HCEC 1CT (cell line): ENCODE results near the gene RIC1.
"Not testable (repeated sequence)": the region's sequence is repeated elsewhere in the genome, so short reads cannot be mapped to it uniquely, and the experiment has no call there.

Source experiments
- DNase-seq: peaks from one replicate; pipeline ENCODE4 v3.0.0-alpha.2; 2017

RIC1 gene

DNA sequence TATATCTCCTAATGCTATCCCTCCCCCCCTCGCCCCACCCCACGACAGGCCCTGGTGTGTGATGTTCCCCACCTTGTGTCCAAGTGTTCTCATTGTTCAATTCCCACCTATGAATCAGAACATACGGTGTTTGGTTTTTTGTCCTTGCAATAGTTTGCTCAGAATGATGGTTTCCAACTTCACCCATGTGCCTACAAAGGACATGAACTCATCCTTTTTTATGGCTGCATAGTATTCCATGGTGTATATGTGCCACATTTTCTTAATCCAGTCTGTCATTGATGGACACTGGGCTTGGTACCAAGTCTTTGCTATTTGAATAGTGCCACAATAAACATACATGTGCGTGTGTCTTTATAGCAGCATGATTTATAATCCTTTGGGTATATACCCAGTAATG lies 93.8 kb downstream of the RIC1 start:
- not testable (repeated sequence) for DNase-seq

DNA sequence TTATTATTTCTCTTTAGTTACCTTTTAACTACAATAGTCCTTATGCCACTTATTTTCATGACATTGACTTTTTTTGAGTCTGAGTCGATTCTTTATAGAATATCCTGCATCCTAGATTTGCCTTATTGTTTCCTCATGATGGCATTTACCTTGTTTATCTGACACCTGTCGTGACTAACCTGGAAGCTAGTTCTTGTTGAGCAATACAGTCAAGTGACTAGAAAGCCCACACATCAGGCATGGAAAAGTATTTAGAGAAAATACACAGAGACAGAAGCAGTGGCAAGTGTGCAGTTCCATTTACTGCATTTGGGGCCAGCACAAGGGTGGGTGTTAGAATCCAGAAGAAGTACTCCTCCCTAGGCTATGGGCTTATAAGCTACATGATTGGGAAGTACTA lies 106.2 kb downstream of the RIC1 start:
- no peak for DNase-seq

DNA sequence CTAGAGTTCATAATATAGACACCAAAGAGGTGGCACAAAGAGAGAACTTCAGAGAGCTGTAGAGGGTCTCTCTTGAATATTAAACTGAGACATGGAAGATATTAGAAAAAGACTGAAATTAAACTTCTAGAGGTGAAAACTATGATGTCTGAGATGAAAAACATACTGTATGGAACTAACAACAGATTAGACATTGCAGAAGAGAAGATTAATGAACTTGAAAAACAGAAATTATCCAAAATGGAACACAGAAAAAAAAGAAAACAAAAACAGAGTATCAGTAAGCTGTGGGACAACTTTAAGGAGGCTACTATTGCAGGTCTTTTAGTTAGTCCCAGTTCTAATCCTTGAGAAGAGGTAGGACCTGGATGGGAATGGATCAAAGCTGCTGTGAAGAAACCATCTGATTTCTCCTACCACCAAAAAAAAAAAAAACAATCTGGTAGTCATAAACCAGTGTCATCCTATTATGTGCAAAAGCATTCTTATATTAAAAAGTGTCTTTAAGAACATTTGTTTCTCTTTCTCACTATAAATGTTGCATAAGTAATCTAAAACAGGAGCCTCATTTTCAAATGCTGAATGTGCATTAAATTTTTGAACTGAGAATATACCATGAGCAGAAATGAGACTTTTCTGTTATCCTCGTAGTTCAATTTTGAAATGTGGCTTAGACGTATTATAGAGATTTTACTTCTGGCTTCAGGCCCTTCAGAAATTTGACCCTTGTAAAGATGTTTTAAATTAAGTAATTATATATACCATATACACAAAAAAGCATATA lies 107.8 kb downstream of the RIC1 start:
- no peak for DNase-seq

DNA sequence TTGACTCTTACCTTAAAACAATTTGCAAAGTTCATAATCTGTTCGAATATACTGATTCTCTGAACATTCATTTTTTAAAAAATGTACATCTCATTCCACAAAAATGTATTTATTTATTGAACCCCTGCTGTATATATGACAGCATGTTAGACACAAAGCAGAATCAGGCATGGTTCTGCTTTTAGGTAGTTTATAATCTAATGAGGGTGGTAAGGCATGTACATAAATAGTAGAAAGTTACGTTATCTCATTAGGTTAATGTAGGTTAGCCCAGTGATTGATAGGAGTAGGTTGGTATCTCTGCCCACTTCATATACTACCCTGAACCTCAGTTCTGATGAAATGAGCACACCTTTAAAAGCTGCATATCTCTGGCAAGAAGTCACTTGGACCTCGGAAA lies 114.2 kb downstream of the RIC1 start:
- no peak for DNase-seq

DNA sequence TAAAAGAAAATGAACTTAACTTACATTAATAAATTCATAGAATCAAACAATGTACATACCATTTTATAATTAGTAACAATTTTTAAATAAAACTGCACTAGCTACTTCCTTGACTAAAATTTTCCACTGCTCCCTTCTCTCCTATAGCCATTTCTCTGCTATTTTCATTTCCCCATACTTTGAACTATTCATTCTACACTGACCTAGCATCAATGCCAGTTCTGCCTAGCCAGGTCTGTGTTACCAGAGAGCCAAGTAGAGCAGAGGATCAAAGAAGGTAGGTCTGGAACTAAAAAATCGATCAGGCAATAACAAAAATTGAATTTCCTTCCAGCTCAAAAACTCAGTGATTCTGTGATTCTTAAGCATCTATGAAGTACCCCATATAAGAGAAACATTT lies 119.5 kb downstream of the RIC1 start:
- no peak for DNase-seq

DNA sequence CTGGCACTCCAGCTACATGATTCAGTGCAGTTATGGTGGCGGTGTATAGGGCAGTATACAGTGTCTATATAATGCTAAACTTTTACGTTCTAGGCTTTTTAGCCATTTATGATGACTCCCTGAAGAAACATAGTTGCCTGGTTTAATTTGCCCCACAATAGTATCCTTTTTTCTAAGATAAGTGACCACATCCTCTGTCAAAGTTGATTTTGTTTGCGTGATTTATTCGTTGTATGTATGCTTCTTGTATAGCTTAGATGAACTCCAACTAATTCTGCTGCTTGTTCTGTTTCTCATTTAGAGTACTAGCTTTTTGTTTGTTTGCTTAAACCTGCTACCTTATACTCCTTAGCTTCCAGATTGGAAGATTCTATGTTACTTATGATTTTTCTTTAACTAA lies 120.4 kb downstream of the RIC1 start:
- DNase-seq = no peak

DNA sequence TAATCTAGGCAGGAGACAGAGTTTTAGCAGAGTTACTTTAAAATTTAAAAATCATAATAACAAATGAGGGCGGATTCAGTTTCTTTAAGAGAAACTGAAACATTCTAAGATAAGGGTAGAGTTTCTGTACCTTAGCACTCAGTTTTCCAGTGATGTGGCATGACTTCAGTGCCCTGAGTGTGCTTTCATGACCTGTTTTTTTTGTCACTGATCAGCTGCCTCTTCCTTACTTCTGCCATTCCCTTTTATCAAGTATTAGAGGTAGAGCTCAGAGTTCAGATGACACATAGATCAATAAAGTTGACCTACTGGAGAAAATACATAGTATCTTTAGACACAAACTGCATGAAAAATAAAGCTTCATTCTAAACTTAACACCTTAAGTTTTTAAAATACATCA lies 121.7 kb downstream of the RIC1 start:
- DNase-seq = no peak

DNA sequence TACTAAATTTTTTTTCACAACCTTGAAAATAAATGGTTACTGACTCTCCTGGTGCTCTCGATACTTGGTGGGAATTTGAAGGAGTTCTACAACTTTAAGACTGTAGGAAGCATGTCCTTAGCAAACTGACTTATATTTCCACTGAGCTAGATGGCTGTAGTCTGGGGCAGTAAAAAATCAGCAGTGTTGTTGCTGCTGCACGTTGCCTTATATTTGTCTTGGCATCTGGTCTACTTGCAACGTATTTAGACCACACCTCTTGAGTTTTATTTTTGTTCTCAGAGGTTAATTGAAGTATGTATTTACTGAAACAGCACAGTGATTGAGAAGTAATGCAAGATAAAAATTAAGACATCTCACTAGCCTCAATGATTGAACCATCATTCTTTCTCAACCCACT lies 127.7 kb downstream of the RIC1 start:
- no peak for DNase-seq

DNA sequence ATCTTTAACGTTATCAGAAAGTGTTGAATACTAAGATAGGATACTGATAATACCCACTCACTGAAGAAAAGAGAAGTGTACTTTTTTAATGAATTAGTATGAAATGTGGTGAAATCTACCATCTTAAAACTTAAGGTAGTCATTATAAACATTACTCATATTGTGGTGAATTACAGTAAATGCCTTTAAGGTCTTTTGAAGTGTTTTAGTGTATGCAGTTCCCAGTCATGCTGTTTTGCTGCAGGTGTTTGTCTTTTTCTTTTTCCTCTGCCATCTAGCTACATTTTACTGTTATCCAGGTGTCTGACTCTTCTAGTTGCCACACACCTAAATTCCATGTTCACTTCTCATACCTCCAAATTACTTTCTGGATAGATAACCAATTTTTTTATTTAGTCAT lies 131.4 kb downstream of the RIC1 start:
- peak; percentile 10 for DNase-seq

DNA sequence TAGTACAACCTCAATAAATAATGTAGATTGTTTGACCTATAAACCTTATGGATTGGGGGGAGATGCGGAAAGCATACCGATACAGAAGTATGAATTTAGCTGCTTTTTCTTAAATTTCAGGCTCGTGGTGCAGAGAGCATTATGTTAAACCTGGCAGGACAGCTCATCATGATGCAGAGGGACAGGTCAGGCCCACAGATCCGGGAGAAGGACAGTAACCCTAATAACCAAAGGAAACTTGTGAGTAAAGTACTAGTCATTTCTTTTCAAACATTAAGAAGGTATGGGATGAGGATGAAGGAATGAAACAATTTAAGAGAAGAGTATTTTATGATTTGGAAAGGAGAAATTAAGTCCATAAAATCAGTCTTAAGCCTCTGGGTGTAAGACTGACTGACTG lies 133.5 kb downstream of the RIC1 start:
- peak; percentile 69 for DNase-seq

DNA sequence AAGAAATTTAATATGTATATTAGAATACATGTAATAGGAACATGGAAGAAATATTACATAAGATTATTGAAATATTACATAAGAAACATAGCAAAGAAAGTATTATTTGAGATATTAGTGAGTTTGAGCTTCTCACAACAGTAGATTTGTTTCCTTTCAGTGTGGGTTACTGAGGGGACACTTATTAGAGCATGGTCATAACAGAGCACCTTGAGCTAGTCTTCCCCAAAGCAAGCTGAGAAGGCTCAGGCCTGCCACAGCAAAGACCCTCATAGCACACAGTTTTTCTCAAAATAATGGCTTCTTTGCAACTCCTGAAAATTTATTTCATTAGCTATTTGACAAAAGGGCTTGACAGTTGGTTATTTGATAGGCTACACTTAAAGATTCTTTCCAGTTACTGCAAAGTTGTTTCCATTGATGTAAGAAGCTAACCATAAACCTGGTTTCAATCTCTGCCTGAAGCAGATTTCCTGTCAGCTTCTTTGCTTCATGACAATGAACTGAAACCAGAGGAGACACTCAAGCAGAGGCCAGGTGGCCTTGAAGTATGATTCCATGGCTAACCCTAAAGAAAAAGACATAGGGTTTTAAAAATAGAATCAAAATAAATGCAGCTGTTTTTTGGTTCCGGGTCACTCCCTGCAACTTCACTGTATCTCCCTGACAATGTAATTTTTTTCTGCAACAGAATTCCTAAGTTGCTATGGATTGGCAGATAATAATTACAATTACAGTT lies 135.4 kb downstream of the RIC1 start:
- DNase-seq = no peak

DNA sequence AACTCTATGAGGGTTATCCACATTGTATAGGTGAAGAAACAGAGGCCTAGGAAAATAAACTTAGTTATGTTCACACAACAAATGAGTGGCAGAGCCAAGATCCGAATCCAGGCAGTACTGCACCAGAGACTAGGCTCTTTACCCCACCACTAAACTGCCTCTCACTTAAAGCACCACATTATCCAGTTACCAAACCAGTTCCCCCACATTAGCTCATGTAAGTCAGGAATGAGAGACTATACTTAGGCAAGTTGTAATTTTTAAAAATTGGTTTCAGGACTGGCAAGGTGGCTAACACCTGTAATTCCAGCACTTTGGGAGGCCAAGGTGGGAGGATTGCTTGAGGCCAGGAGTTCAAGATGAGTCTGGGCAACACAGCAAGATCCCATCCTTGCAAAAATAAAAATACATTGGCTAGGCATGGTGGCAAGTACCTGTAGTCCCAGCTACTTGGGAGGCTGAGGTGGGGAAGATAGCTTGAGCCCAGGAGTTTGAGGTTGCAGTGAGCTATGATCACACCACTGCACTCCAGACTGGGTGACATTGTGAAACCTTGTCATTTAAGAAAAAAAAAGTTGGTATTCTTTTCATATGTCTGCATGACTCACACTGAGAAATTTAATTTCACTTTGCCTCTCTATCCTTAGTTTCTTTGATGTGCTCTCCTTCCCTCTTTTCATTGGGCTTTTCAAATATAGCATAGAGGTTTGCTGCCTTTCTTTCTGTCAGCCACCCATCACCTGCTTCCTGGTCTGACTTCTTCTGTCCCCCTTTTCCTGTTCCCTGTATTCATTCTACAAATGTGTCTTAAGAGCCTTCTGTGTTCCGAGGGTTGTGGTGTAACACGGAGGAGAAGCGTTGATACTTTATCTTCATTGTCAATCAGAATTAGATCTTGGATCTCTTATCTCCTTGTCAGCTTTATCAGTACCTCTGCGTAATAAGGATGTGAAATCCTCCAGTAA lies 139.3 kb downstream of the RIC1 start:
- DNase-seq = no peak

DNA sequence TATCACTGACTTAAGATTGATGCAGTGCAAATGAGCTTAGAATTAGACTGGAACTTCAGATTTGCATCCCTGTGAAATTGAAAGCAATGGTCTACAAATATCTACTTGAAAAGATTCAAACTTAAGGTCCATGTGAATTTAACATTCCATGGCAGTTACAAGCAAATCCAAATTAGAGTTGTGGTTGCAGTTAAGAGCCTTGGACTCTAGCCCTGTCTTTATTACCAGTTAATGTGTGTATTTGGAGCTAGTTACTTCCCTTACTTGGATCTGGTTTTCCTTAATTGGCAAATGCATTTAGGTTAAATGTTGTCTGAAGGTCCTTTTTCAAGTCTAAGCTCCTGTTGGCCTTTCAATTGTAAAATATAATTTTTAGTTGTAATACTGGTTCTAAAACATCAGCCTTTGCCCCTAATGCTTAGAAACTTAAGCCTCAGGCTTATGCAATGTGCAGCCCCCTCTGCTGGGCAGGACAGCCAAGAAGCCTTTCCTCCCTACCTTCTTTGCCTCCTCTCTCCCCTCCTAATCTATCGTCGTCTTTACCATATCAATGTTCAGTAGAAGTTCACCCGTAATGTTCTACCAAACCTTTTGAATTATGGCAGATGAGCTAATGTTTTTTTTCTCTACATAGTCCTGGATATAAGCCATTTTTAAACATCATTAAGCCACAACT lies 144.6 kb downstream of the RIC1 start:
- no peak for DNase-seq

DNA sequence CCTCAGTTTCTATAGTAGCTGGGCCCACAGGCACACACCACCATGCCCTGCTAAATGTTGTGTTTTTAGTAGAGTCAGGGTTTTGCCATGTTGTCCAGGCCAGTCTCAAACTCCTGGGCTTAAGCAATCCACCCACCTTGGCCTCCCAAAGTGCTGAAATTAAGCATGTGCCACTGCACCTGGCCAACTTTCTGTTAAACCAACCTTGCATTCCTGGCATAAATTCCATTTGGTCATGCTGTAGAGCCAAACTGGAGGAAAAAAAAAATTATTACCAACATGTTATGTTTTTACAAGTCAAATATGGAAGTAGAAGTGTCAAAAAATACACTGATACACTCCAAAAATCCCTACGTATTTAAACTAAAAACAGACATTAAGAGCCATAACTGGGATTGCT lies 149.9 kb downstream of the RIC1 start:
- DNase-seq = no peak

DNA sequence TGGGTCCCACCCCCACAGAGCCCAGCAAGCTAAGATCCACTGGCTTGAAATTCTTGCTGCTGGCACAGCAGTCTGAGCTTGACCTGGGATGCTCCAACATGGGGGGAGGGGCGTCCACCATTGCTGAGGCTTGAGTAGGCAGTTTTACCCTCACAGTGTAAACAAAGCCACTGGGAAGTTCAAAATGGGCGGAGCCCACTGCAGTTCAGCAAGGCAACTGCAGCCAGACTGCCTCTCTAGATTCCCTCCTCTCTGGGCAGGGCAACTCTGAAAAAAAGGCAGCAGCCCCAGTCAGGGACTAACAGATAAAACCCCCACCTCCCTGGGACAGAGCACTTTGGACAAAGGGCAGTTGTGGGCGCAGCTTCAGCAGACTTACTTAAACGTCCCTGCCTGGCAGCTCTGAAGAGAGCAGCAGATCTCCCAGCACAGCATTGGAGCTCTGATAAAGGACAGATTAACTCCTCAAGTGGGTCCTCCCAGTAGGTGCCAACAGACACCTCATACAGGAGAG lies 150.9 kb downstream of the RIC1 start:
- not testable (repeated sequence) for DNase-seq

DNA sequence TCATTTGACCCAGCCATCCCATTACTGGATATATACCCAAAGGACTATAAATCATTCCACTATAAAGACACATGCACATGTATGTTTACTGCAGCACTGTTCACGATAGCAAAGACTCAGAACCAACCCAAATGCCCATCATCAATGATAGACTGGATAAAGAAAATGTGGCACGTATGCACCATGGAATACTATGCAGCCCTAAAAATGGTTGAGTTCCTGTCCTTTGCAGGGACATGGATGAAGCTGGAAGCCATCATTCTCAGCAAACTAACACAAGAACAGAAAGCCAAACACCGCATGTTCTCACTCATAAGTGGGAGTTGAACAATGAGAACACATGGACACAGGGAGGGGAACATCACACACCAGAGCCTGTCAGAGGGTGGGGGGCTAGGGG lies 154.5 kb downstream of the RIC1 start:
- DNase-seq = not testable (repeated sequence)

DNA sequence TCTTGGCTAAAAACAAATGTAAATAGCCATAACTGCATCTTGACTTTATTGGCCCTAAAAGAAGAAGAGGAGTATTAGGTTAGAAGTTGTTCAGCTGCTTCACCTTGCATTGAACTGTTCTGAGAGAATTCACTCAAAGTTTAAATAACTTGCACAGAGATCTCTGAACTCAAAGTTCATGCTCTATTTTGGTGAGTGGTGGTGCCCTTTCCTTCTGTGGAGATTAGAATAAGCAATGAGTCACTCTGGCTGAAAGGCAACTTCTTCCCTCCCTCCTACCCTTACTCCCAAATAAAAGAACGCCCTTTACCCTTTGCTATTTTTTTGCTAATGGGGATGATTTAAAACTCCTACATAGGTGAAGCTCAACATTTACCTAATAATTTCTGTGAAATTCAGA lies 155.1 kb downstream of the RIC1 start:
- DNase-seq = peak; percentile 25

DNA sequence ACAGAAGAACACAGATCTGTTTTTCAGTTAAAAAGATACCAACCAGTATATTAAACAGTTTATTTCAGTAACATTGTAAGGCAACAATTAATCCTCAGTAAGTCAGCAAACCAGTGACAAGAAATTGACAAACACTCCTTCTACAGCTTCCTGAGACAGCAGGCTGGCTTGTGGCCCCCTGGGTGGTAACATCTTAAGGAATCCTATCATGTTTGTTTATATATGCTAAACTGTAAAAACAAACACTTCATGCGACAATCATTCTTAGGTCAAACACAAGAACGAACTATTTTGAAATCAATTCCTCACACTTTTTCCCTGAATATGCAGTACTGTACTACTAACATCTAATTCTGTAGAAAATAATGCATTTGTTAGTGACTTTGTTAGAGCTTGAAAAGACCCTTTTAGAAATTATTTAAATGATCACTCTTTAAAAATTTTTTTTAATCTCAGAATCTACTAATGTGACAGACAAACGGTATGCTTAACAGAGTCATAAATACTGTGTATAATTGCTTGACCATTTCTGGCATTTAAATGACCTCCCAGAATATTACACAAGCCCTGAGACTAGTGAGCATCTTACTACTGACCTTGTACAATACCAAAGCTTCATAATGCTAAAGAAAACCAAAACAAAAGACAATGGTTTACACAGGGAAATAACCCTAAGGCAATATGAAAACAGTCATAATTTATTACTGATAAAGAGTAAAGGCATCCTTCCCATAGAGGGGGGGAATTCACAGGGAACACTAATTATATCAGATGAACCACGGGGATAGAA lies 155.8 kb downstream of the RIC1 start:
- peak; percentile 30 for DNase-seq

DNA sequence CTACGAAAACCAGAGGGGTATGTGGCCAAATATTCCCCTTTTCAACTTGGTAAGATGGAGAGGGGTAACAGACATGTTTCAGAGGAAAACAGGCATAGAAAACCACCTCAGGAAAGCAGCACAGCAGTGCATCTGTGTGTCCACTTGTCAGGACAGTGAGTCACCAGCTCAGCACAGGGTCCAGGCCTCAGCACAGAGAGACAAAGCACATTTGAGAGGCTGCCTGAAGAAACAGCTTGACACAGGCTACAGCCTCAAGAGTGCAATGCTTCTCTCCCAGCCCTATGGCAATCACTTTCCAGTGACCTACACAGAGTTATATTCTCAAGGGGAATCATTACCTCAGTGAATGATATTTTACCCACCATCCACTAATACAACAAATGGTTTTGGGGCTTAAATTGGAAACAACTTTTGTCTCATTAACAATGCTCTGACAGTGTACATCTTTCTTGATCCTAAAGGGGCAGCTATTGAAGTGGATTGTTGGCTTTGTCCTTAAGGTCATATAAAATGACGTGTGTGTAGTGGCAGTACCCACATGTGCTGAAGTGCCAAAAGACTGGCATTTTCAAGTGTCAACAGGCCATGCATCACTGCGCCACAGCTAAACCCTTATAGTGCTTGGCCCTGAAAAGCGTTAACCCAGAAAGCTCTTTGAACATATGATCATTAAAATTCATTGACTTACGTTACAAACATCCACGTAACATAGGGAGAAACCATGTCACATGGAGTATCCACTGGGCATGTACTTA lies 157.6 kb downstream of the RIC1 start:
- DNase-seq = no peak

DNA sequence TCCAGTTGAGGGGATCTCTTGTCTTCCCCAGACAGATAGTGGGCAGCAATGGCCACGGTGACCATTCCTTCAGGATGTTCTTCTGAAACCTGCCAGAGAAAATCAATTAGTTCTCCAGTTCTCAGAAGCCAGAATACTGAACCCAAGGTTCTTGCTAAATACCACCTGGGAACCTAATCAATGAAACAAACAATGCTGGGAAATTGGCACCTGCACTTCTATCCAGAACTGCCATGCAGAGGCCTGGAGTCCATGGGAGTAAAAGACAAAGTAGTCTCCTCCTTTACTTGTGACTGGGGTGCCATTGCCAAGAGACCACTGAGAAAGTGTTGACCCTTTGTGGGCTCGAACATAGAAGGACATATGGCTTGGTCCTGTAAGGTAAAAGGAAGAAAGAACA lies 158.3 kb downstream of the RIC1 start:
- no peak for DNase-seq

DNA sequence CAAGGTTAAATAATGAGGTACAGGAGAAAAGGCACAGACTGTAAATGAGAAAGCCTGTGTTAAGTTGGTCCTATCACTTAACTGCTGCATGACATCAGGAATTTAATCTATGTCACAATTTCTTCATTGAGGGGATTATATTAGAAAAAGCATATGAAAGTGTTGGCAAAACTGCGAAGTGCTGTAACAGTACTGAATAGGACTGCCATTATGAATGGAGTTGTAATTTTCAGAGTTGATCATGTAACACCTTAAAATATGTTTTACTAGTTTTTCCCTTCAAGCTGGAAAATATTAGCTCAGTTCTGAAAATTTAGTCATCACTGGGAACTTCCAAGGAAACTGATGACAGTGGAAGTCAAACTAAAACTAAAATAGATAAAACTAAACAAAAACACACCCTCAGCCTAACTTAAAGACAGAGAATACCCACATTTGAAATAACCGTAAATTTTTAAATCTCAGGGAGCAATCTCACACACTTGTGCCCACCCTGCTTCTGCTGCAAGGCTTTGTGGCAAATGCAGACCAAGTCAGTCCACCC lies 158.9 kb downstream of the RIC1 start:
- DNase-seq = no peak
